ENCODE results near the gene PAQR3.

Gene PAQR3

GRCh38 chr4:78975865-78976264 is 36.6 kb upstream of the PAQR3 start:
- Histone ChIP-seq H3F3A (ENCODE audit: control insufficient read depth, insufficient read depth) (no peaks in the 10 kb centered on the region), H3K27me3 (ENCODE audit: control insufficient read depth, low read length) (0 out of 2 replicates have a peak, but pooled peaks cover 4% of the 10 kb centered on the region), H3K9me3 (ENCODE audit: control insufficient read depth, insufficient read depth, low read length) (no peaks in the 10 kb centered on the region), H3K79me2 (ENCODE audit: control insufficient read depth, low read length) (no peaks in the 10 kb centered on the region), H3K9me2 (replicated peaks; ENCODE audit: control insufficient read depth, low read length) (no peaks in the 10 kb centered on the region), H3K4me1 (ENCODE audit: control insufficient read depth, low read length) (no peaks in the 10 kb centered on the region), H4K20me1 (ENCODE audit: control insufficient read depth, insufficient read depth, low read depth, low read length) (no peaks in the 10 kb centered on the region), H3K27ac (ENCODE audit: low read depth, low read length) (no peak overlapping the region), H3K4me3 (ENCODE audit: low read length) (no peak overlapping the region), H3K4me2 (ENCODE audit: low read length) (no peak overlapping the region), H3K36me3 (ENCODE audit: control insufficient read depth, low read length) (no peaks in the 10 kb centered on the region)
- TF ChIP-seq EZH2phosphoT487 (IDR thresholded peaks at IDR 0.05; ENCODE audit: borderline replicate concordance, low read length) (no peak), CTCF (IDR thresholded peaks at IDR 0.05; ENCODE audit: low read depth, low read length, poor library complexity, severe bottlenecking) (no peak)

GRCh38 chr4:78971776-78972175 is 32.5 kb upstream of the PAQR3 start:
- no peaks in the 10 kb centered on the region for H4K20me1 ChIP-seq (ENCODE audit: control insufficient read depth, insufficient read depth, low read depth, low read length)
- no peaks in the 10 kb centered on the region for H3F3A ChIP-seq (ENCODE audit: control insufficient read depth, insufficient read depth)
- no peaks in the 10 kb centered on the region for H3K79me2 ChIP-seq (ENCODE audit: control insufficient read depth, low read length)
- H3K4me3 ChIP-seq (ENCODE audit: low read length), result no peak overlapping the region
- H3K4me2 ChIP-seq (ENCODE audit: low read length), result no peak overlapping the region
- no peaks in the 10 kb centered on the region for H3K9me2 ChIP-seq (replicated peaks; ENCODE audit: control insufficient read depth, low read length)
- H3K4me1 ChIP-seq (ENCODE audit: control insufficient read depth, low read length), result no peaks in the 10 kb centered on the region
- TF ChIP-seq EZH2phosphoT487 (IDR thresholded peaks at IDR 0.05; ENCODE audit: borderline replicate concordance, low read length), result no peak
- no peak for TF ChIP-seq CTCF (IDR thresholded peaks at IDR 0.05; ENCODE audit: low read depth, low read length, poor library complexity, severe bottlenecking)
- no peak overlapping the region for H3K27ac ChIP-seq (ENCODE audit: low read depth, low read length)
- H3K9me3 ChIP-seq (ENCODE audit: control insufficient read depth, insufficient read depth, low read length), result no peaks in the 10 kb centered on the region
- 0 out of 2 replicates have a peak, but pooled peaks cover 4% of the 10 kb centered on the region for H3K27me3 ChIP-seq (ENCODE audit: control insufficient read depth, low read length)
- no peaks in the 10 kb centered on the region for H3K36me3 ChIP-seq (ENCODE audit: control insufficient read depth, low read length)

- Histone ChIP-seq H3K27me3 (ENCODE audit: control insufficient read depth, low read length) (0 out of 2 replicates have a peak, but pooled peaks cover 4% of the 10 kb centered on the region), H4K20me1 (ENCODE audit: control insufficient read depth, insufficient read depth, low read depth, low read length) (no peaks in the 10 kb centered on the region), H3K4me2 (ENCODE audit: low read length) (no peak overlapping the region), H3F3A (ENCODE audit: control insufficient read depth, insufficient read depth) (no peaks in the 10 kb centered on the region), H3K4me3 (ENCODE audit: low read length) (no peak overlapping the region), H3K79me2 (ENCODE audit: control insufficient read depth, low read length) (no peaks in the 10 kb centered on the region), H3K4me1 (ENCODE audit: control insufficient read depth, low read length) (no peaks in the 10 kb centered on the region), H3K27ac (ENCODE audit: low read depth, low read length) (no peak overlapping the region), H3K9me3 (ENCODE audit: control insufficient read depth, insufficient read depth, low read length) (no peaks in the 10 kb centered on the region), H3K36me3 (ENCODE audit: control insufficient read depth, low read length) (no peaks in the 10 kb centered on the region), H3K9me2 (replicated peaks; ENCODE audit: control insufficient read depth, low read length) (no peaks in the 10 kb centered on the region)
- TF ChIP-seq CTCF (IDR thresholded peaks at IDR 0.05; ENCODE audit: low read depth, low read length, poor library complexity, severe bottlenecking) (no peak), EZH2phosphoT487 (IDR thresholded peaks at IDR 0.05; ENCODE audit: borderline replicate concordance, low read length) (no peak)
Measured at GRCh38 chr4:78971326-78971725, 32.1 kb upstream of the PAQR3 start.
